WI38 (cell line): ENCODE data around the gene OR9Q2.
"Not testable (repeated sequence)": the region's sequence is repeated elsewhere in the genome, so short reads cannot be mapped to it uniquely, and the experiment has no call there.

ENCODE experiments used
- H3K4me3 ChIP-seq: 2 replicates; pipeline ENCODE4 v1.5.1; 2011; ENCODE audit warnings: low read depth, mild to moderate bottlenecking, control low read depth, low read length
- TF ChIP-seq, protein P1 (sequence below): IDR thresholded peaks from 2 replicates; pipeline ENCODE4 v1.5.1; 2012; ENCODE audit warnings: low read depth, mild to moderate bottlenecking, control low read depth, low read length

Gene OR9Q2

DNA sequence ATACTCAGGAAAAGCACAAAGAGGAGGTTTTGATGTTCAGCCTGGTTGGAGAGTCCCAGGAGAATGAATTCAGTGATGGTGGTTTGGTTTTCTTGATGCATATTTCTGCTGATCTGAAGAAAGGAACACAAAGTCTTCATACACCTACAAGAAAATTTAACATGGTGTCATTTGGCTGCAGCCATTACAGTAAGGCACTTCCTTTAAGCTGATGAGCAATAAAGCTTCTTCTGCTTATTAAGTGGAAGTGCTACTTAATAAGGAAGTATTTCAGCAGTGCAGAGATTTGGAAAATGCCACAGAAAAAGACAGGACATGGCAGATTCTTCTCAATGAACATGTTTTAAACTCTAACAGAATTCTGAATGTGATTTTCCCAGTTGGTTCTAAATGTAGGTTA is 15.2 kb downstream of the OR9Q2 start, which contains the start of gene OR1S2:
TSS of gene OR1S2 (minus strand) at position 101 of the 400 bp plus-strand sequence. CDS start at position 101, 0 bp downstream.
- TF ChIP-seq, protein P1, sequence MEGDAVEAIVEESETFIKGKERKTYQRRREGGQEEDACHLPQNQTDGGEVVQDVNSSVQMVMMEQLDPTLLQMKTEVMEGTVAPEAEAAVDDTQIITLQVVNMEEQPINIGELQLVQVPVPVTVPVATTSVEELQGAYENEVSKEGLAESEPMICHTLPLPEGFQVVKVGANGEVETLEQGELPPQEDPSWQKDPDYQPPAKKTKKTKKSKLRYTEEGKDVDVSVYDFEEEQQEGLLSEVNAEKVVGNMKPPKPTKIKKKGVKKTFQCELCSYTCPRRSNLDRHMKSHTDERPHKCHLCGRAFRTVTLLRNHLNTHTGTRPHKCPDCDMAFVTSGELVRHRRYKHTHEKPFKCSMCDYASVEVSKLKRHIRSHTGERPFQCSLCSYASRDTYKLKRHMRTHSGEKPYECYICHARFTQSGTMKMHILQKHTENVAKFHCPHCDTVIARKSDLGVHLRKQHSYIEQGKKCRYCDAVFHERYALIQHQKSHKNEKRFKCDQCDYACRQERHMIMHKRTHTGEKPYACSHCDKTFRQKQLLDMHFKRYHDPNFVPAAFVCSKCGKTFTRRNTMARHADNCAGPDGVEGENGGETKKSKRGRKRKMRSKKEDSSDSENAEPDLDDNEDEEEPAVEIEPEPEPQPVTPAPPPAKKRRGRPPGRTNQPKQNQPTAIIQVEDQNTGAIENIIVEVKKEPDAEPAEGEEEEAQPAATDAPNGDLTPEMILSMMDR, result no peak
- no peak within 1 kb of the TSS for H3K4me3 ChIP-seq

DNA sequence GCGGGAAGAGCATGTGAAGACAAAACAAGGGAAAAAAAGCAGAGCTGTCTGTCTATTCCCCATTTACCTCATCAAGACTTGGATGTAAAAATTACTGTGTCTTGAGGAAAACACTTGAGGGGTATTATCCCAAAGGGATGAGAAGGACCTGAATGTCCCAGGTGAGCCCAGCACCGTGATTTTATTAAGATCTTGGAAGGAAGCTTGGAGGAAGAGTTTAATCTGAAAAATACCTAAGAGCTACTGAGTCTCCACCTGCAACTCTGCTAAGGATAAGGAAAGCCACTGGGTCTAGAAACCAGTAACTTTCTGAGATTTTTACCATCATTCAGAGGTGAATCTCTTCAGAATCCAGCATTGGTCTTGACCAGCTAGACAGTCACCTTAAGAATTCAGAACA is 23.6 kb downstream of the OR9Q2 start, which contains the start of gene OR1S1:
TSS of gene OR1S1 (plus strand) at position 301 of the 400 bp plus-strand sequence.
- H3K4me3 ChIP-seq, result not testable (repeated sequence)

DNA sequence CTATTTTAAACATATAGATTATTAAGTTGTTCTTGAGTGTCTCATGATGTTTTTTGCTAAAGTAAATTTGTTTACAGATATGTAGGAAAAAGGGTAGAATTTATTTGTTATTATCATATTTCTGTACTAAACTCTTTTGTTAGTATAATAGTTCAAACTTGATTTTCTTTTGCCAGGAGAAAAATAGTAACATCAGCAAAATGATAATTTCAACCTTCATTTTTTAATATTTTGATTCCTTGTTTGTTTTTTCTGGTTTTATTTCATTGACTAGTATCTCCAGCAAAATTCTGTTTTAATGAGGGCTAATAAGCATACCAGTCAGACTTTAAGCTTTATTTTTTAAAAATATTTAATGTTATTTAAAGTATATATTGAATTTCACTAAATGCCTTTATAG is 27.6 kb downstream of the OR9Q2 start:
- TF ChIP-seq, protein P1, result no peak
- no peak overlapping the region for H3K4me3 ChIP-seq

DNA sequence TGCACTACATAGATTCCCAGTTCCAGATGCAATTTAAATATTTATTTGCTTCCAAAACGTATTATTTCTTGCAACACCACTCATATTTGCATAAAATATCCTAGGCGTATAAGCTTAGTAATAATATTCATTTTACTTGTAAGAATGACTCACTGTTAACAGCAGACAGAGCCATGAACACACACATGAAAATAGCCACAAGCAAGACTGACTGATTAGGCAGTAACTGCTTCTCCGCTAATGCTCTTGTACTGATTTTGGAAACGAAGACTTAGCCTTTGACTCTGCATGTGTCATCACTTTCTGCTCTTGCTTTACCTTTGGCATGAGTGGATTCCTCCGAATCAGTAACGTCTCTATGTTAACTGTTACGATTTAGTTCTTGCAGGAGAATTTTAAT is 33.9 kb downstream of the OR9Q2 start:
- TF ChIP-seq, protein P1, result no peak
- H3K4me3 ChIP-seq, result no peak overlapping the region

DNA sequence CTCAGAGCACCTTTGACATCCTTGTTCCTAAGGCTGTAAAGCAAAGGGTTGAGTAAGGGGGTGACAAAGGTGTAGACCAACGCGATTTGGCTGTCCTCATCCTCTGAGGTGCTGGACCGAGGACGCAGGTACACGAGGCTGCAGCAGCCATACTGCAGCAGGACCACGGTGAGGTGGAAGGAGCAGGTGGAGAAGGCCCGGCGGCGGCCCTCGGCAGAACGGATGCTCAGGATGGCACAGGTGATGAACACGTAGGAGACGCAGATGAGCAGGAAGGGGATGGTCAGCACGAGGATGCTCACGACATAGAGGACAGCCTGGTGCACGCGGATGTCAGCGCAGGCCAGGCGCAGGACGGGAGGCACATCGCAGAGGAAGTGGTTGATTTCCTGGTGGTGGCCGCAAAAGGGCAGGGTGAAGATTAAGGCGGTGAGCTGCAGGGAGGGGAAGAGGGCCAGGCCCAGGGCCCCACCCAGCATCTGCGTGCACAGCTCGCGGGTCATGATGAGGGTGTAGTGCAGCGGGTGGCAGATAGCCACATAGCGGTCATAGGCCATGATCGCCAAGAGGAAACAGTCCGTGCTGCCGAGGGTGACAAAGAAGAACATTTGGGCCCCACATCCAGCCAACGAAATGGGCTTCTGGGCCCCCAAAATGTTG is 39.2 kb downstream of the OR9Q2 start:
- H3K4me3 ChIP-seq, result no peak overlapping the region
- TF ChIP-seq, protein P1, result no peak
